Mammary epithelial cell (primary cell): ENCODE results near the gene CTSW.

Experiments used
- EZH2 ChIP-seq: IDR thresholded peaks from 2 replicates; pipeline ENCODE4 v1.6.1; 2012; ENCODE audit warnings: low read length, inconsistent platforms, borderline replicate concordance
- TF ChIP-seq, protein P1 (sequence below), 2 donors: IDR thresholded peaks in 1 of 2; conservative IDR thresholded peaks in 1 of 2; 2 replicates each; pipeline ENCODE4 v1.5.1; 2011 to 2012; ENCODE audit warnings: inconsistent platforms in 2 of 2, low read length in 2 of 2, mild to moderate bottlenecking in 2 of 2, control low read depth in 1 of 2, low read depth in 1 of 2; ENCODE audit not compliant: insufficient read depth in 1 of 2; ENCODE audit errors: extremely low read depth in 1 of 2

DNA sequence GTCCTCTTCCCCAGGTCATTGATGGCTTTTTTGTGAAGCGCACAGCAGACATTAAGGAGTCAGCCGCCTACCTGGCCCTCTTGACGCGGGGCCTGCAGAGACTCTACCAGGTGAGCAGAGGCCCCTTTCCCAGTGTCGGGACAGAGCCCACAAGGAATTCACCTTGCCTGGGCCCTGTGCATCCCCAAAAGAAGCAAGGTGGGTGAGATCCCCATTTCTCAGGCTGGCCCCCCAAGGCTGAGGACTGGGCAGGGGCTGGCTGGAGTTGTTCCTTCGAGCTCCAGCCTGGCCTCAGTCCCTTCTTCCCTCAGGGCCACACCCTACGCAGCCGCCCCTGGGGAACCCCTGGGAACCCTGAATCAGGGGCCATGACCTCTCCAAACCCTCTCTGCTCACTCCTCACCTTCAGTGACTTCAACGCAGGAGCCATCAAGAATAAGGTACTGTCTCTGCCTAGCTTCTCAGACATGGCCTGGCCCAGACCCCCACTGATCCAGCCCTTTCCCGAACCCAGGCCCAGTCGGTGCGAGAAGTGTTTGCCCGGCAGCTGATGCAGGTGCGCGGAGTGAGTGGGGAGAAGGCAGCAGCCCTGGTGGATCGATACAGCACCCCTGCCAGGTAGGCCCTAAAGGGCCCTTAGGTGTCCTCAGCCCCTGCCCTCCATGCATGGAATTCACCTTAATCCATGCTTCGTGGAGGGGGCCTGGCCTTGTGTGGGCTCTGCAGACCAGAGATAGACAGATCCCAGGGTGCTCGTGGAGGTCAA is 14.7 kb upstream of the CTSW start:
- TF ChIP-seq, protein P1, sequence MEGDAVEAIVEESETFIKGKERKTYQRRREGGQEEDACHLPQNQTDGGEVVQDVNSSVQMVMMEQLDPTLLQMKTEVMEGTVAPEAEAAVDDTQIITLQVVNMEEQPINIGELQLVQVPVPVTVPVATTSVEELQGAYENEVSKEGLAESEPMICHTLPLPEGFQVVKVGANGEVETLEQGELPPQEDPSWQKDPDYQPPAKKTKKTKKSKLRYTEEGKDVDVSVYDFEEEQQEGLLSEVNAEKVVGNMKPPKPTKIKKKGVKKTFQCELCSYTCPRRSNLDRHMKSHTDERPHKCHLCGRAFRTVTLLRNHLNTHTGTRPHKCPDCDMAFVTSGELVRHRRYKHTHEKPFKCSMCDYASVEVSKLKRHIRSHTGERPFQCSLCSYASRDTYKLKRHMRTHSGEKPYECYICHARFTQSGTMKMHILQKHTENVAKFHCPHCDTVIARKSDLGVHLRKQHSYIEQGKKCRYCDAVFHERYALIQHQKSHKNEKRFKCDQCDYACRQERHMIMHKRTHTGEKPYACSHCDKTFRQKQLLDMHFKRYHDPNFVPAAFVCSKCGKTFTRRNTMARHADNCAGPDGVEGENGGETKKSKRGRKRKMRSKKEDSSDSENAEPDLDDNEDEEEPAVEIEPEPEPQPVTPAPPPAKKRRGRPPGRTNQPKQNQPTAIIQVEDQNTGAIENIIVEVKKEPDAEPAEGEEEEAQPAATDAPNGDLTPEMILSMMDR (conservative IDR thresholded peaks at IDR 0.05 in 1 of 2, IDR thresholded peaks at IDR 0.05 in 1 of 2; ENCODE audit: extremely low read depth in 1 of 2, insufficient read depth in 1 of 2, low read depth in 1 of 2, low read length in 2 of 2), result no peak
- TF ChIP-seq EZH2, result no peak
